Endothelial cell of coronary artery (primary cell): Measurements from ENCODE around the gene ZNF438. TPM values are rescaled to one million over a fixed set of nuclear protein-coding genes. Genes with fewer than 3 reads are reported as not detected.

Experiments used
- total RNA-seq: library from RNA; depleted of rRNA; stranded (reverse); fragments of >200 nt; gene quantifications from 2 replicates; pipeline ENCODE4 v1.2.3, GENCODE V29; 2014

Gene ZNF438, protein sequence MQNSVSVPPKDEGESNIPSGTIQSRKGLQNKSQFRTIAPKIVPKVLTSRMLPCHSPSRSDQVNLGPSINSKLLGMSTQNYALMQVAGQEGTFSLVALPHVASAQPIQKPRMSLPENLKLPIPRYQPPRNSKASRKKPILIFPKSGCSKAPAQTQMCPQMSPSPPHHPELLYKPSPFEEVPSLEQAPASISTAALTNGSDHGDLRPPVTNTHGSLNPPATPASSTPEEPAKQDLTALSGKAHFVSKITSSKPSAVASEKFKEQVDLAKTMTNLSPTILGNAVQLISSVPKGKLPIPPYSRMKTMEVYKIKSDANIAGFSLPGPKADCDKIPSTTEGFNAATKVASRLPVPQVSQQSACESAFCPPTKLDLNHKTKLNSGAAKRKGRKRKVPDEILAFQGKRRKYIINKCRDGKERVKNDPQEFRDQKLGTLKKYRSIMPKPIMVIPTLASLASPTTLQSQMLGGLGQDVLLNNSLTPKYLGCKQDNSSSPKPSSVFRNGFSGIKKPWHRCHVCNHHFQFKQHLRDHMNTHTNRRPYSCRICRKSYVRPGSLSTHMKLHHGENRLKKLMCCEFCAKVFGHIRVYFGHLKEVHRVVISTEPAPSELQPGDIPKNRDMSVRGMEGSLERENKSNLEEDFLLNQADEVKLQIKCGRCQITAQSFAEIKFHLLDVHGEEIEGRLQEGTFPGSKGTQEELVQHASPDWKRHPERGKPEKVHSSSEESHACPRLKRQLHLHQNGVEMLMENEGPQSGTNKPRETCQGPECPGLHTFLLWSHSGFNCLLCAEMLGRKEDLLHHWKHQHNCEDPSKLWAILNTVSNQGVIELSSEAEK
- total RNA-seq = 4.2 and 5.0 TPM in 2 replicates

DNA sequence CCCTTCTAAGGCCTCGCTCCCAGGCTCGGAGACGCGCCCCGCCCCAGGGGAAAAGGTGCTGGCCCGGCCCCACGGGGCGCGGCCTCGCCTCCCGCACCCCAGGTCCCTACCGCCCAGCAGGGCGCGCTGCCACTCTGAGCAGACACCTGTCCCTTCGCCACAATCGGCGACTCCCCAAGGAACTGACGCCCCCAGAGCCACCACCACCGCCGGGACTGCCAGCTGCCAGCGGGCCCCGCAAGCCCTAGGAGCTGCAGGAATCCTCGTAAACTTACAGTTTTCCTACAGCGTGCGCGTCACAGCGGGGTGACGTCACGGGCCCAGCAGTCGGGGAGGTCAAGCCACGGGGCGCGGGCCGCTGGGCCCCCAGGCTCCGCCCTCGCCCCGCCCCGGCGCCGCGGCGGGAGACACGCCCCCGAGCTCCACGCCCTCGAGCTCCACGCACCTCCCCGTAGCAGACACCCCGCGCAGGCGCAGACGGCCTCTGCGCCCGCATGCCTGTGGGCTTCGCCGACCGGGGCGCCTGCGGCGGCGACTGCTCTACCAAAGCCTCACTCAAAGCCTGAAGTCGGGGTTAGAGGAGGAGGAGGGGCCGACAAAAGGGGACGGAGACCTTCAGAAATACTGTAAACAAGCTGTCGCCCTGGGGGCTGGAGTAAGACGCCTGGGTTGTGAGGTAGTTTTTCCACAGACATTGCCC lies at the start of gene ZNF438:
Gene ZNF438, minus strand, starts transcription at position 308 of the 700 bp plus-strand sequence. CDS start 154,831 bp downstream, outside the sequence.

